IMR-90 (cell line): ENCODE data around the gene LILRA2. TPM values are rescaled to one million over a fixed set of nuclear protein-coding genes. Genes with fewer than 3 reads are reported as not detected.

ENCODE experiments used
- ATAC-seq: fragments of 200-7000 bp; cut with Tn5 transposase; 2 replicates; pipeline ENCODE4 v1.9.1; 2020; ENCODE audit warnings: low read depth, mild to moderate bottlenecking, moderate library complexity
- BruUV-seq: library from RNA; stranded (reverse); fragments of 400-500 nt; replicated peaks from 2 replicates; lab custom pipeline; 2021; lab: Mats Ljungman, UMichigan
- CTCF ChIA-PET: fragments of 300-600 bp; formaldehyde crosslinking; extraction: SDS; loops from one replicate; lab custom pipeline; 2021; ENCODE audit warnings: antibody characterized with exemption; lab: Yijun Ruan, JAX
- POLR2A ChIA-PET: fragments of 300-600 bp; sonication (Branson Sonifier 250); formaldehyde crosslinking; loops from one replicate; lab custom pipeline; 2022; ENCODE audit warnings: antibody characterized with exemption; ENCODE audit not compliant: unreplicated experiment; lab: Charles Lee
- DNase-seq: peaks from one replicate; pipeline ENCODE4 v3.0.0; 2013
- H2AFZ ChIP-seq: replicated peaks from 2 replicates; pipeline ENCODE3; 2013; ENCODE audit warnings: low read length, mild to moderate bottlenecking; ENCODE audit not compliant: poor library complexity
- H2AK5ac ChIP-seq: 2 replicates; pipeline ENCODE4 v1.6.1; 2013; ENCODE audit warnings: low read depth, low read length, inconsistent platforms
- H2AK9ac ChIP-seq: replicated peaks from 2 replicates; pipeline ENCODE3; 2013; ENCODE audit warnings: mild to moderate bottlenecking, low read depth, low read length, moderate library complexity; ENCODE audit not compliant: poor library complexity
- H2BK120ac ChIP-seq: 2 replicates; pipeline ENCODE4 v1.6.1; 2013; ENCODE audit warnings: low read depth, low read length, inconsistent platforms
- H2BK15ac ChIP-seq: 3 replicates; pipeline ENCODE4 v1.6.1; 2013; ENCODE audit warnings: low read depth, low read length, inconsistent platforms
- H2BK20ac ChIP-seq: 2 replicates; pipeline ENCODE4 v1.6.1; 2013; ENCODE audit warnings: low read depth, mild to moderate bottlenecking, inconsistent platforms, low read length, moderate library complexity
- H2BK5ac ChIP-seq: 2 replicates; pipeline ENCODE4 v1.6.1; 2013; ENCODE audit warnings: mild to moderate bottlenecking, low read depth, low read length, inconsistent platforms; ENCODE audit not compliant: poor library complexity, severe bottlenecking
- H3K14ac ChIP-seq: replicated peaks from 2 replicates; pipeline ENCODE4 v1.6.1; 2013; ENCODE audit warnings: low read depth, low read length, inconsistent platforms
- H3K18ac ChIP-seq: 2 replicates; pipeline ENCODE4 v1.6.1; 2013; ENCODE audit warnings: low read depth, low read length, control low read depth
- H3K23ac ChIP-seq: 2 replicates; pipeline ENCODE4 v1.6.1; 2013; ENCODE audit warnings: low read depth, low read length, inconsistent platforms
- H3K27ac ChIP-seq: 2 replicates; pipeline ENCODE4 v1.5.1; 2013; ENCODE audit warnings: mild to moderate bottlenecking, control low read depth, low read length; ENCODE audit not compliant: insufficient read depth
- H3K27me3 ChIP-seq: 2 replicates; pipeline ENCODE4 v1.6.1; 2013; ENCODE audit warnings: low read length; ENCODE audit not compliant: control insufficient read depth, insufficient read depth
- H3K36me3 ChIP-seq: 2 replicates; pipeline ENCODE4 v1.6.1; 2013; ENCODE audit warnings: low read length, mixed read lengths; ENCODE audit not compliant: control insufficient read depth, insufficient read depth
- H3K4ac ChIP-seq: 2 replicates; pipeline ENCODE4 v1.6.1; 2013; ENCODE audit warnings: low read depth, low read length, inconsistent platforms
- H3K4me1 ChIP-seq: 2 replicates; pipeline ENCODE4 v1.6.1; 2013; ENCODE audit warnings: low read length, mixed read lengths; ENCODE audit not compliant: control insufficient read depth, insufficient read depth
- H3K4me2 ChIP-seq: 2 replicates; pipeline ENCODE4 v1.6.1; 2013; ENCODE audit warnings: low read depth, mild to moderate bottlenecking, control low read depth, low read length, moderate library complexity
- H3K4me3 ChIP-seq: 2 replicates; pipeline ENCODE4 v1.5.1; 2013; ENCODE audit warnings: low read depth, mild to moderate bottlenecking, control low read depth, low read length, moderate library complexity; ENCODE audit not compliant: insufficient read depth
- H3K56ac ChIP-seq: 2 replicates; pipeline ENCODE4 v1.6.1; 2013; ENCODE audit warnings: low read length, inconsistent platforms; ENCODE audit not compliant: insufficient read depth; ENCODE audit errors: extremely low read depth
- H3K79me1 ChIP-seq, 2 experiments: 2 replicates each; pipeline ENCODE4 v1.6.1; 2013; ENCODE audit warnings: low read length in 2 of 2, inconsistent platforms in 1 of 2, low read depth in 1 of 2
- H3K9ac ChIP-seq: 2 replicates; pipeline ENCODE4 v1.6.1; 2013; ENCODE audit warnings: low read depth, low read length, control low read depth
- H3K9me1 ChIP-seq: 2 replicates; pipeline ENCODE4 v1.6.1; 2013; ENCODE audit warnings: low read length, inconsistent platforms; ENCODE audit not compliant: insufficient read depth
- H3K9me3 ChIP-seq: 2 replicates; pipeline ENCODE4 v1.6.1; 2013; ENCODE audit warnings: low read length; ENCODE audit not compliant: control insufficient read depth, insufficient read depth
- H4K20me1 ChIP-seq: 2 replicates; pipeline ENCODE4 v1.6.1; 2013; ENCODE audit warnings: low read length, inconsistent platforms; ENCODE audit not compliant: insufficient read depth
- H4K5ac ChIP-seq: 2 replicates; pipeline ENCODE4 v1.6.1; 2013; ENCODE audit warnings: mild to moderate bottlenecking, low read depth, low read length, control low read depth
- H4K8ac ChIP-seq, 2 experiments: 2 replicates each; pipeline ENCODE4 v1.6.1; 2013; ENCODE audit warnings: low read depth in 2 of 2, low read length in 2 of 2, control low read depth in 1 of 2, inconsistent platforms in 1 of 2
- H4K91ac ChIP-seq: 2 replicates; pipeline ENCODE4 v1.6.1; 2013; ENCODE audit warnings: low read depth, low read length, inconsistent platforms; ENCODE audit not compliant: insufficient read depth
- CHD1 ChIP-seq: IDR thresholded peaks from 2 replicates; pipeline ENCODE4 v1.6.1; 2012; ENCODE audit warnings: low read depth, low read length, improper control_type of control experiment
- MAFK ChIP-seq: IDR thresholded peaks from 2 replicates; pipeline ENCODE4 v1.6.1; 2012; ENCODE audit warnings: low read depth, low read length, improper control_type of control experiment
- POLR2A ChIP-seq: IDR thresholded peaks from 2 replicates; pipeline ENCODE4 v1.6.1; 2012; ENCODE audit warnings: mild to moderate bottlenecking, low read depth, low read length
- RAD21 ChIP-seq: IDR thresholded peaks from 2 replicates; pipeline ENCODE4 v1.6.1; 2012; ENCODE audit warnings: low read length, improper control_type of control experiment
- RCOR1 ChIP-seq: IDR thresholded peaks from 2 replicates; pipeline ENCODE4 v1.6.1; 2012; ENCODE audit warnings: mild to moderate bottlenecking, low read length, improper control_type of control experiment; ENCODE audit not compliant: insufficient replicate concordance
- RFX5 ChIP-seq: IDR thresholded peaks from 2 replicates; pipeline ENCODE4 v1.8.0; 2012; ENCODE audit warnings: low read depth, mild to moderate bottlenecking, low read length, moderate library complexity
- WGBS, 2 experiments: methylation state at CpG; one replicate each; pipeline versions ENCODE4 v1.1.5 to v1.1.7; 2013; ENCODE audit warnings: missing lambda C conversion rate in 2 of 2; ENCODE audit not compliant: insufficient read length in 1 of 2; ENCODE audit errors: extremely low coverage in 2 of 2; 5-methylcytosine and 5-hydroxymethylcytosine counted together
- dilution Hi-C: fragments of 300-500 bp; cut with HindIII; formaldehyde crosslinking; loops from one replicate; pipeline ENCODE4 v1.14.3; 2018; ENCODE audit warnings: low sequenced_read_pairs; ENCODE audit not compliant: unreplicated experiment
- in situ Hi-C: fragments of 300-500 bp; cut with MboI; formaldehyde crosslinking; loops from 3 replicates; pipeline ENCODE4 v1.14.3; 2019; ENCODE audit warnings: low sequenced_read_pairs, inconsistent platforms, mixed read lengths
- intact Hi-C: fragments of 100-400 bp; cut with micrococcal nuclease; formaldehyde crosslinking; loops from 2 replicates; pipeline ENCODE4 v1.10.0; 2022
- polyA plus RNA-seq, 3 experiments: library from polyadenylated mRNA; depleted of rRNA; stranded (reverse); fragments of >200 nt; gene quantifications; 2 replicates each; pipeline ENCODE4 v1.2.3, GENCODE V29; 2012; ENCODE audit warnings: low replicate concordance in 1 of 3
- total RNA-seq: library from RNA; depleted of rRNA; stranded (reverse); fragments of >200 nt; gene quantifications from 2 replicates; pipeline ENCODE4 v1.2.3, GENCODE V29; 2012
- TF ChIP-seq, protein P1 (sequence below): fragments of 150-350 bp; IDR thresholded peaks from 2 replicates; pipeline ENCODE4 v1.6.1; 2017; ENCODE audit warnings: mild to moderate bottlenecking, antibody characterized with exemption, low read length, low read depth
- TF ChIP-seq, protein P2 (sequence below): fragments of 150-350 bp; IDR thresholded peaks from 2 replicates; pipeline ENCODE4 v1.6.1; 2016; ENCODE audit warnings: low read depth, mild to moderate bottlenecking, low read length, moderate library complexity, borderline replicate concordance

Gene LILRA2
- total and polyA plus RNA-seq, 2 of the 4 experiments (the other 2 are of a cell fraction) = not detected

DNA sequence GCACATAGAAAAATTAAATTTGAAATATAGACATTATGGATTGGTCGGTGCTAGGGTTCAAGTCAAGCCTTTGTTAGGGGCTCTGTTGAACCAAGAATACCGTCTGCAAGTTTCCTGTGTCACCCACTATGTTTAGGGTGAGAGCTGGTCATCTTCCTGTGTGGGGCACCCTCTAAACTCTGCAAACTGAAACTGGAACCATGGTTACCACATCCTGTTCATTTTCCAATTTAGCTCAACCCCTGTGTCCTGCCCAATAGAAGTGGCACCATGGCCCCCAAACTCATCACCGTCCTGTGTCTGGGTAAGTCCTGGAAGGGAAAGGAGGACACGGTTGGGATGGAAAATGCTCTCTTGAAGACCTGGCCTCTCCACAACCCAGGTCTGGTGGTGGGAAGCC lies 41.1 kb upstream of the LILRA2 start:
- Histone ChIP-seq H2BK5ac (no peak overlapping the region), H3K18ac (no peak overlapping the region), H3K9me1 (no peaks in the 10 kb centered on the region), H4K91ac (no peak overlapping the region), H3K27me3 (no peaks in the 10 kb centered on the region), H2BK15ac (no peak overlapping the region), H4K20me1 (no peaks in the 10 kb centered on the region), H4K8ac (no peak overlapping the region), H3K4me1 (no peaks in the 10 kb centered on the region), H3K4ac (no peak overlapping the region), H3K56ac (no peak overlapping the region), H3K36me3 (no peaks in the 10 kb centered on the region), H4K5ac (no peak overlapping the region), H3K14ac (no peak overlapping the region), H3K27ac (no peak overlapping the region), H2AK5ac (no peak overlapping the region), H3K4me3 (no peak overlapping the region), H2BK20ac (no peak overlapping the region), H3K23ac (no peak overlapping the region), H2BK120ac (no peak overlapping the region), H3K9me3 (peaks cover 24% of the 10 kb centered on the region), H2AFZ (no peak overlapping the region), H3K4me2 (no peak overlapping the region), H3K9ac (no peak overlapping the region), H2AK9ac (no peak overlapping the region), H3K79me1 (no peaks in the 10 kb centered on the region)
- intact Hi-C loops = no loop called here
- ChIA-PET CTCF (no interaction called here), POLR2A (no interaction called here)
- ATAC-seq (no peak), DNase-seq (no peak)
- BruUV-seq = no TSS peak
- WGBS, 2 experiments = no CpG with 5 or more reads among the region's 4 CpGs
- TF ChIP-seq, protein P1, sequence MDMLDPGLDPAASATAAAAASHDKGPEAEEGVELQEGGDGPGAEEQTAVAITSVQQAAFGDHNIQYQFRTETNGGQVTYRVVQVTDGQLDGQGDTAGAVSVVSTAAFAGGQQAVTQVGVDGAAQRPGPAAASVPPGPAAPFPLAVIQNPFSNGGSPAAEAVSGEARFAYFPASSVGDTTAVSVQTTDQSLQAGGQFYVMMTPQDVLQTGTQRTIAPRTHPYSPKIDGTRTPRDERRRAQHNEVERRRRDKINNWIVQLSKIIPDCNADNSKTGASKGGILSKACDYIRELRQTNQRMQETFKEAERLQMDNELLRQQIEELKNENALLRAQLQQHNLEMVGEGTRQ = no peak
- no peak for TF ChIP-seq MAFK
- no peak for TF ChIP-seq CHD1
- TF ChIP-seq, protein P2, sequence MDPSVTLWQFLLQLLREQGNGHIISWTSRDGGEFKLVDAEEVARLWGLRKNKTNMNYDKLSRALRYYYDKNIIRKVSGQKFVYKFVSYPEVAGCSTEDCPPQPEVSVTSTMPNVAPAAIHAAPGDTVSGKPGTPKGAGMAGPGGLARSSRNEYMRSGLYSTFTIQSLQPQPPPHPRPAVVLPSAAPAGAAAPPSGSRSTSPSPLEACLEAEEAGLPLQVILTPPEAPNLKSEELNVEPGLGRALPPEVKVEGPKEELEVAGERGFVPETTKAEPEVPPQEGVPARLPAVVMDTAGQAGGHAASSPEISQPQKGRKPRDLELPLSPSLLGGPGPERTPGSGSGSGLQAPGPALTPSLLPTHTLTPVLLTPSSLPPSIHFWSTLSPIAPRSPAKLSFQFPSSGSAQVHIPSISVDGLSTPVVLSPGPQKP = no peak
- no peak for TF ChIP-seq POLR2A
- TF ChIP-seq RCOR1 = no peak
- TF ChIP-seq RFX5 = no peak
- no peak for TF ChIP-seq RAD21
- dilution Hi-C loops = no loop called here
- in situ Hi-C loops = no loop called here
